A673 (cell line): Measurements from ENCODE around the gene PAGE2. TPM values are rescaled to one million over a fixed set of nuclear protein-coding genes. Genes with fewer than 3 reads are reported as not detected.
A peak's percentile ranks its signal among the peaks of the same experiment; 100 is the strongest.
"Not testable (repeated sequence)": the region's sequence is repeated elsewhere in the genome, so short reads cannot be mapped to it uniquely, and the experiment has no call there.

Experiments
- BruUV-seq: library from RNA; stranded (reverse); fragments of 400-500 nt; replicated peaks from 2 replicates; lab custom pipeline; 2021; lab: Mats Ljungman, UMichigan
- CTCF ChIA-PET: fragments of 300-600 bp; sonication (Branson Sonifier 250); formaldehyde crosslinking; loops from one replicate; lab custom pipeline; 2022; ENCODE audit warnings: antibody characterized with exemption; lab: Charles Lee
- POLR2A ChIA-PET: fragments of 300-600 bp; sonication (Branson Sonifier 250); formaldehyde crosslinking; loops from one replicate; lab custom pipeline; 2022; ENCODE audit warnings: antibody characterized with exemption; ENCODE audit not compliant: low non-redundant PET; lab: Charles Lee
- DNase-seq: peaks from one replicate; pipeline ENCODE4 v3.0.0-alpha.2; 2015; ENCODE audit warnings: low spot score
- H3K27ac ChIP-seq: fragments of 200-600 bp; sonication (generic); 2 replicates; pipeline ENCODE4 v1.5.1; 2016; ENCODE audit warnings: mixed run types, low read depth, mild to moderate bottlenecking, mixed read lengths, antibody characterized with exemption, low read length; ENCODE audit not compliant: poor library complexity, severe bottlenecking
- H3K27me3 ChIP-seq: fragments of 200-600 bp; sonication (generic); replicated peaks from 2 replicates; pipeline ENCODE4 v1.6.1; 2017; ENCODE audit warnings: mixed run types, low read depth, mild to moderate bottlenecking, mixed read lengths, antibody characterized with exemption, low read length; ENCODE audit not compliant: insufficient read depth, poor library complexity
- H3K36me3 ChIP-seq: fragments of 200-600 bp; sonication (generic); 2 replicates; pipeline ENCODE4 v1.6.1; 2016; ENCODE audit warnings: mixed run types, mild to moderate bottlenecking, mixed read lengths, antibody characterized with exemption, low read length; ENCODE audit not compliant: insufficient read depth, poor library complexity, severe bottlenecking
- H3K4me1 ChIP-seq: fragments of 200-600 bp; sonication (generic); 2 replicates; pipeline ENCODE4 v1.6.1; 2017; ENCODE audit warnings: mixed run types, mild to moderate bottlenecking, mixed read lengths, antibody characterized with exemption, low read length; ENCODE audit not compliant: insufficient read depth, poor library complexity, severe bottlenecking
- H3K4me3 ChIP-seq: fragments of 200-600 bp; sonication (generic); 2 replicates; pipeline ENCODE4 v1.5.1; 2016; ENCODE audit warnings: low read depth, mixed run types, mild to moderate bottlenecking, mixed read lengths, low read length; ENCODE audit not compliant: poor library complexity, severe bottlenecking
- H3K9me3 ChIP-seq: fragments of 200-600 bp; sonication (generic); 2 replicates; pipeline ENCODE4 v1.6.1; 2016; ENCODE audit warnings: mixed run types, low read depth, mild to moderate bottlenecking, mixed read lengths, antibody characterized with exemption, low read length; ENCODE audit not compliant: poor library complexity, severe bottlenecking
- EZH2 ChIP-seq: fragments of 200-600 bp; sonication (generic); IDR thresholded peaks from 2 replicates; pipeline ENCODE4 v1.6.1; 2017; ENCODE audit warnings: borderline replicate concordance, low read depth, mild to moderate bottlenecking, mixed read lengths, antibody characterized with exemption, low read length; ENCODE audit not compliant: poor library complexity, severe bottlenecking
- intact Hi-C: fragments of 100-400 bp; cut with micrococcal nuclease; formaldehyde crosslinking; loops from one replicate; pipeline ENCODE4 v1.10.0; 2022; ENCODE audit not compliant: unreplicated experiment
- total RNA-seq: library from RNA; stranded (reverse); gene quantifications from 2 replicates; pipeline ENCODE4 v1.2.3, GENCODE V29; 2021
- TF ChIP-seq, protein P1 (sequence below): fragments of 300-800, 200-600 bp; sonication (generic); conservative IDR thresholded peaks from 2 replicates; pipeline ENCODE4 v1.5.1; 2017; ENCODE audit warnings: low read depth, mild to moderate bottlenecking, antibody characterized with exemption, low read length, moderate library complexity, mixed read lengths

The PAGE2 gene
- total RNA-seq, 1 experiment from 2014 or later = not detected

GRCh38 chrX:55129361-55129760, 40.5 kb downstream of the PAGE2 start:
- no TSS peak for BruUV-seq
- DNase-seq = no peak
- H3K27ac ChIP-seq = no peak overlapping the region
- no peak for TF ChIP-seq EZH2
- TF ChIP-seq, protein P1, sequence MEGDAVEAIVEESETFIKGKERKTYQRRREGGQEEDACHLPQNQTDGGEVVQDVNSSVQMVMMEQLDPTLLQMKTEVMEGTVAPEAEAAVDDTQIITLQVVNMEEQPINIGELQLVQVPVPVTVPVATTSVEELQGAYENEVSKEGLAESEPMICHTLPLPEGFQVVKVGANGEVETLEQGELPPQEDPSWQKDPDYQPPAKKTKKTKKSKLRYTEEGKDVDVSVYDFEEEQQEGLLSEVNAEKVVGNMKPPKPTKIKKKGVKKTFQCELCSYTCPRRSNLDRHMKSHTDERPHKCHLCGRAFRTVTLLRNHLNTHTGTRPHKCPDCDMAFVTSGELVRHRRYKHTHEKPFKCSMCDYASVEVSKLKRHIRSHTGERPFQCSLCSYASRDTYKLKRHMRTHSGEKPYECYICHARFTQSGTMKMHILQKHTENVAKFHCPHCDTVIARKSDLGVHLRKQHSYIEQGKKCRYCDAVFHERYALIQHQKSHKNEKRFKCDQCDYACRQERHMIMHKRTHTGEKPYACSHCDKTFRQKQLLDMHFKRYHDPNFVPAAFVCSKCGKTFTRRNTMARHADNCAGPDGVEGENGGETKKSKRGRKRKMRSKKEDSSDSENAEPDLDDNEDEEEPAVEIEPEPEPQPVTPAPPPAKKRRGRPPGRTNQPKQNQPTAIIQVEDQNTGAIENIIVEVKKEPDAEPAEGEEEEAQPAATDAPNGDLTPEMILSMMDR = no peak
- intact Hi-C loops = no loop called here
- ChIA-PET POLR2A (no interaction called here), CTCF (no interaction called here)
- H3K4me3 ChIP-seq = no peak overlapping the region
- no peaks in the 10 kb centered on the region for H3K36me3 ChIP-seq
- no peaks in the 10 kb centered on the region for H3K27me3 ChIP-seq
- no peaks in the 10 kb centered on the region for H3K4me1 ChIP-seq
- no peaks in the 10 kb centered on the region for H3K9me3 ChIP-seq

GRCh38 chrX:55130481-55130880, 41.7 kb downstream of the PAGE2 start:
- POLR2A ChIA-PET = interaction anchor here (0.6 kb wide), 1 partner anchor 110 kb away, joined by 3 read pairs; no protein-coding TSS in a partner anchor

DNA sequence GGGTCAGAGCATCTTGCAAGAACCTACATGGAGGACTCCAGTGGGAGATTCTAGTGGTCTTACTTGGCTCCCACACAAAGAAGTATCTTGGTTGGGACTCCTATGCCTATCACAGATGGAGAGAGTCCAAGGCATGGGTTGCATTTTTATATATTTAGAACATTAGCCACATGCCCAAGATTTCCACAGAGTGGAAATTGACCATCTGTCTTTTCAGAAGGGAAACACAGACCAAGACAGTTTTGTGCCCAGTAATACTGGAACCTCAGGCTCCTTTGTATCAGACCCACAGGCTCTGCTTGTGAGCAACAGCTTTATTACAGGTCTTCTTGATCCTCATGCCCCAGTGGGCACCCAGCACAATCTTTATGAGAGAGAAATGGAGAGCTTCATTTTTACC, 43.6 kb downstream of the PAGE2 start:
- CTCF ChIA-PET = no interaction called here
- TF ChIP-seq, protein P1 = no peak
- no peak for TF ChIP-seq EZH2
- intact Hi-C loops = loop anchor here (10.0 kb wide), 1 partner anchor 1112 kb away; no protein-coding TSS in a partner anchor

More at GRCh38 chrX:55130481-55130880, 41.7 kb downstream of the PAGE2 start:
- no peaks in the 10 kb centered on the region for H3K9me3 ChIP-seq
- H3K27ac ChIP-seq = no peak overlapping the region
- no peaks in the 10 kb centered on the region for H3K4me1 ChIP-seq
- intact Hi-C loops = loop anchor here (10.0 kb wide), 1 partner anchor 1114 kb away; no protein-coding TSS in a partner anchor
- CTCF ChIA-PET = no interaction called here
- no TSS peak for BruUV-seq
- H3K36me3 ChIP-seq = no peaks in the 10 kb centered on the region
- no peak for DNase-seq
- H3K4me3 ChIP-seq = no peak overlapping the region
- no peak for TF ChIP-seq EZH2
- no peaks in the 10 kb centered on the region for H3K27me3 ChIP-seq

DNA sequence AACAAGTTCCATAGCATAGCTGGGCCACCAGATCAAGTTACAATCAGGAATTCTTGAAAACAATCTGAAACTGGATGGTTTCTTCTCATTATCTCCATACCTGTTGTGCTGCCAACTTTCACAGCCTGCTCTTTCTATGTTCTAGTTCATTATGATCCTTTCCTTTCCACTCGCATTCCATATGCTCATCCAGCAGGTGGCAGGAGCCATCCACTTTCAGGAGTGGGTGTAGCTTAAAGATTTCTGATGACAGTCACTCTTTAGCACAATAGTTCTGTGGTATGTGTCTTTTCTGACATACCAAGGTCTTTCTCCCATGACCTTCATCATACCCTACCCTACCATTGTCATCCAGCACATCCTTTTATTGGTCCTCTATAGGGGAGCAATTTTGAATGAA, 46.4 kb downstream of the PAGE2 start:
- intact Hi-C loops = loop anchor here (5.0 to 10.0 kb wide), 3 partner anchors 207 to 1592 kb away; partner anchors contain the start of gene NBDY
- ChIA-PET CTCF (no interaction called here), POLR2A (no interaction called here)
- no peaks in the 10 kb centered on the region for H3K9me3 ChIP-seq
- H3K36me3 ChIP-seq = no peaks in the 10 kb centered on the region
- no peak overlapping the region for H3K27ac ChIP-seq
- no peak overlapping the region for H3K4me3 ChIP-seq
- no peaks in the 10 kb centered on the region for H3K27me3 ChIP-seq
- no TSS peak for BruUV-seq
- no peak for TF ChIP-seq EZH2
- TF ChIP-seq, protein P1 = peak; percentile 61
- peak; percentile 43 for DNase-seq
- no peaks in the 10 kb centered on the region for H3K4me1 ChIP-seq

More for the DNA sequence above, 43.6 kb downstream of the PAGE2 start:
- H3K27ac ChIP-seq = no peak overlapping the region
- H3K4me3 ChIP-seq = no peak overlapping the region
- no peaks in the 10 kb centered on the region for H3K36me3 ChIP-seq
- no TSS peak for BruUV-seq
- H3K9me3 ChIP-seq = no peaks in the 10 kb centered on the region
- DNase-seq = no peak
- H3K27me3 ChIP-seq = no peaks in the 10 kb centered on the region
- POLR2A ChIA-PET = no interaction called here
- no peaks in the 10 kb centered on the region for H3K4me1 ChIP-seq

DNA sequence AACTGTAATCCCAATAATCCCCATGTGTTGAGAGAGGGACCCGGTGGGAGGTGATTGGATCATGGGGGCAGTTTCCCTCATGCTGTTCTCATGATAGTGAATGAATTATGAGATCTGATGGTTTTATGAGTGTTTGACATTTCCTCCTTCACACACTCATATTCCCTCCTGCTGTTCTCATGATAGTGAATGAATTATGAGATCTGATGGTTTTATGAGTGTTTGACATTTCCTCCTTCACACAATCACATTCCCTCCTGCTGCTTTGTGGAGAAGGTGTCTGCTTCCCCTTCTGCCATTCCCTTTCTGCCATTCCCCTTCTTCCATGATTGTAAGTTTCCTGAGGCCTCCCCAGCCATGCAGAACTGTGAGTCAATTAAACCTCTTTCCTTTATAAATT, 52.0 kb downstream of the PAGE2 start:
- intact Hi-C loops, H3K27me3 ChIP-seq, H3K36me3 ChIP-seq, H3K27ac ChIP-seq, H3K9me3 ChIP-seq, POLR2A ChIA-PET, CTCF ChIA-PET, H3K4me3 ChIP-seq, H3K4me1 ChIP-seq, BruUV-seq: not testable (repeated sequence)
- peak; percentile 3 for DNase-seq
